Endodermal cell (in vitro differentiated cells): ENCODE measurements around the gene PRR29. TPM values are rescaled to one million over a fixed set of nuclear protein-coding genes. Genes with fewer than 3 reads are reported as not detected.

Experiments
- DNase-seq: peaks from one replicate; pipeline ENCODE4 v3.0.0-alpha.2; 2017
- H3K27ac ChIP-seq: 2 replicates; pipeline ENCODE4 v1.5.1; 2013; ENCODE audit warnings: mild to moderate bottlenecking, low read depth, low read length, moderate library complexity
- H3K27me3 ChIP-seq: 2 replicates; pipeline ENCODE4 v1.6.1; 2013; ENCODE audit warnings: mild to moderate bottlenecking, low read length, moderate library complexity; ENCODE audit not compliant: insufficient read depth, control insufficient read depth, poor library complexity, severe bottlenecking
- H3K36me3 ChIP-seq: 2 replicates; pipeline ENCODE4 v1.7.0; 2013; ENCODE audit warnings: mild to moderate bottlenecking, low read length, moderate library complexity; ENCODE audit not compliant: control insufficient read depth, insufficient read depth
- H3K4me1 ChIP-seq: one replicate; pipeline ENCODE4 v1.7.0; 2013; ENCODE audit warnings: low read length; ENCODE audit not compliant: control insufficient read depth, insufficient read depth
- H3K4me3 ChIP-seq: 2 replicates; pipeline ENCODE4 v1.5.1; 2013; ENCODE audit warnings: mild to moderate bottlenecking, low read length, moderate library complexity
- H3K9ac ChIP-seq: 2 replicates; pipeline ENCODE4 v1.6.1; 2013; ENCODE audit warnings: mild to moderate bottlenecking, low read length, moderate library complexity; ENCODE audit not compliant: poor library complexity, severe bottlenecking; ENCODE audit errors: extremely low read depth
- H3K9me3 ChIP-seq: 2 replicates; pipeline ENCODE4 v1.6.1; 2013; ENCODE audit warnings: mild to moderate bottlenecking, low read length, moderate library complexity; ENCODE audit not compliant: control insufficient read depth
- H3K27ac Mint-ChIP-seq: 2 replicates; pipeline ENCODE4 v1.8.0; 2020; ENCODE audit warnings: mixed read lengths
- H3K27me3 Mint-ChIP-seq: 2 replicates; pipeline ENCODE4 v1.8.0; 2021; ENCODE audit warnings: mild to moderate bottlenecking, mixed read lengths; ENCODE audit not compliant: insufficient read depth
- H3K36me3 Mint-ChIP-seq: 2 replicates; pipeline ENCODE4 v1.8.0; 2020; ENCODE audit warnings: low read depth, mixed read lengths
- H3K4me1 Mint-ChIP-seq: 2 replicates; pipeline ENCODE4 v1.8.0; 2020; ENCODE audit warnings: mixed read lengths
- H3K4me3 Mint-ChIP-seq: 2 replicates; pipeline ENCODE4 v1.8.0; 2020; ENCODE audit warnings: mild to moderate bottlenecking, moderate library complexity, mixed read lengths
- H3K9me3 Mint-ChIP-seq: 2 replicates; pipeline ENCODE4 v1.8.0; 2020; ENCODE audit warnings: mild to moderate bottlenecking, mixed read lengths
- CTCF ChIP-seq: fragments of 200-600 bp; sonication (generic); conservative IDR thresholded peaks from 2 replicates; pipeline ENCODE4 v1.5.0; 2021; ENCODE audit warnings: antibody characterized with exemption, mild to moderate bottlenecking
- WGBS, 2 experiments: methylation state at CpG; one replicate each; pipeline versions ENCODE4 v1.1.5 to v1.1.7; 2013; ENCODE audit warnings: missing lambda C conversion rate in 2 of 2, mixed read lengths in 1 of 2; ENCODE audit not compliant: insufficient coverage in 1 of 2, insufficient read length in 1 of 2; 5-methylcytosine and 5-hydroxymethylcytosine counted together
- total RNA-seq, 2 donors: library from RNA; stranded (reverse); fragmentation: NEBNext Ultra II Directional in 1 of 2; extraction: Animal tissue kit (Norgen Biotek cat#: 25700) in 1 of 2; gene quantifications; 2 replicates in 1 of 2; 3 replicates in 1 of 2; pipeline ENCODE4 v1.2.1, GENCODE V29; 2021

The PRR29 gene
- total RNA-seq, 2 donors from 2014 or later = 3.3 to 6.1 TPM

DNA sequence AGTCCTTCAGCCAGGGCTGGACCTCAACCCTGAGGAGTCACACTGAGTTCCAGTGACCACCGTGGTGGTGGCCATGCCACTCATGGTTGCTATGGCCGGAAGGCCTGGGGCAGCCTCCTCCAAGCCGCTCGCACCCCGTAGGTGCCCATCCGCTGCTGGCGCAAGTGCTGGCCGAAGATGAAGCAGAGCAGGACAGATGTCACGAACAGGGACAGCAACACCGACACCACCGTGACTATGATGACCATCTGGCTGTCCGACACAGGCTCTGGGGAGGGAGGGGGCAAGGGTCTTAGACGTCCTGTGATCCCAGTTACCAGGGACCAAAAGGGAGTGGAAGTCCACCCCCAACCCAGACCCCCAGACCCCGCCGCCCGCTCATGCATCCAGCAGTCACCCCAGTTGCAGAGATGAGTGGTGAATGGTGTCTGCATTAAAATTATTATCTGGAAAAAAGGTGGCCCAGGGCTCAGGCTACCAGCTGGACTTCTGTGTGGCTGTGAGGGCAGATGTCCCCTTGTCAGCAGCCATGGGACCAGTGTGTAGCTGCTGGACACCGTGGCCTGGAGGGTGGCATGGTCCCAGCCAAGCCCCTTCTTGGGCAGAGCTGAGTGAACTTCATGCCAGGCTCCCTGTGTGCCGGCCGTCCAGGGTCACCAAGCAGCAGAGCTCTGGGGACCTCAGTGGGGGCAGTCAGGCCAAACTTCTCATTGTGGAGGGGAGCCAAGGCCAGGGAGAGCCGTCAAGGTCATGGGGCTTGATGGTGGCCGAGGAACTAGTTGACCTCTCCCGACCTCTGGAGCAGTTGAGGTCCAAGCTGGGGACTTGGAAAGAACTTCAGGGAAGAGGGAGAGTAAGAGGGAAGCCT is 4.7 kb downstream of the PRR29 start:
- H3K4me1 Mint-ChIP-seq = no peaks in the 10 kb centered on the region
- H3K27ac Mint-ChIP-seq = no peak overlapping the region
- peaks cover 16% of the 10 kb centered on the region for H3K27me3 Mint-ChIP-seq
- no peak overlapping the region for H3K9ac ChIP-seq
- no peaks in the 10 kb centered on the region for H3K36me3 Mint-ChIP-seq
- no peak overlapping the region for H3K4me3 Mint-ChIP-seq
- H3K9me3 ChIP-seq = no peaks in the 10 kb centered on the region
- TF ChIP-seq CTCF = no peak
- 93 to 97% methylated on average over 9 to 22 of the region's 22 CpGs for WGBS, 2 experiments
- H3K27ac ChIP-seq = no peak overlapping the region
- peaks cover under 1% of the 10 kb centered on the region for H3K27me3 ChIP-seq
- DNase-seq = peak; percentile 43
- no peak overlapping the region for H3K4me3 ChIP-seq
- no peaks in the 10 kb centered on the region for H3K36me3 ChIP-seq
- H3K4me1 ChIP-seq = no peaks in the 10 kb centered on the region
- H3K9me3 Mint-ChIP-seq = no peaks in the 10 kb centered on the region

DNA sequence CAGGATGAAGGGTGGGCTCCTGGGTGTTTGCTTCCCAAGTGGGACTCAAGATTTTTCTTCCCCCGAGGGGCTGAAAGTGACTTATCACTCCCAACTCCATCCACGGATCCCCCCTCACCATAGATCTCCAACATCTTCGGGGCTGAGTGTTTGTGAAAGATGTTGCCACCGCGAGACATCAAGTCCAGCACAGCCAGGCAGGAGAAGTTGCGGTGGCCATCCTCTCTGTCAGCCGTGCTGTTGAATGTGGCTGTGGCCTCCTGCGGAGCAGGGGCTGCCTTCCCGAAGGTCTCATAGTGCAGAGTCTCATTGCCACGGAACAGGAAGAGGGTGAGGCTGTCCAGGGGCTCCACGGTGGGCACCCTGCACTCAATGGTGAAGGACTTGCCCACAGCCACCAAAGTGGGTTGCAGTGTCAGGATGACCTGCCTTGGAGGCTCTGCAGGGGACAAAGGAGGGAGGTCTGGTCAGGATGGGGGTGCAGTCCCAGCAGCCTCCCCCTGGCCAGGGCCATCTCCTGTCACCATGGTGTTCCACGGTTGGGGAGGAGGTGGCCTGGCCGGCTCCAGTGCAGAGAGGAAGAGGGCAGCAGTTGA is 5.5 kb downstream of the PRR29 start:
- TF ChIP-seq CTCF = no peak
- Mint-ChIP-seq H3K4me1 (no peaks in the 10 kb centered on the region), H3K4me3 (no peak overlapping the region), H3K27me3 (peaks cover 14% of the 10 kb centered on the region), H3K36me3 (no peaks in the 10 kb centered on the region), H3K9me3 (no peaks in the 10 kb centered on the region), H3K27ac (no peak overlapping the region)
- no peaks in the 10 kb centered on the region for H3K9me3 ChIP-seq
- H3K4me1 ChIP-seq = no peaks in the 10 kb centered on the region
- no peaks in the 10 kb centered on the region for H3K27me3 ChIP-seq
- 88 to 95% methylated on average over 8 to 13 of the region's 13 CpGs for WGBS, 2 experiments
- no peaks in the 10 kb centered on the region for H3K36me3 ChIP-seq
- no peak overlapping the region for H3K9ac ChIP-seq
- H3K4me3 ChIP-seq = no peak overlapping the region
- peak; percentile 43 for DNase-seq
- no peak overlapping the region for H3K27ac ChIP-seq

DNA sequence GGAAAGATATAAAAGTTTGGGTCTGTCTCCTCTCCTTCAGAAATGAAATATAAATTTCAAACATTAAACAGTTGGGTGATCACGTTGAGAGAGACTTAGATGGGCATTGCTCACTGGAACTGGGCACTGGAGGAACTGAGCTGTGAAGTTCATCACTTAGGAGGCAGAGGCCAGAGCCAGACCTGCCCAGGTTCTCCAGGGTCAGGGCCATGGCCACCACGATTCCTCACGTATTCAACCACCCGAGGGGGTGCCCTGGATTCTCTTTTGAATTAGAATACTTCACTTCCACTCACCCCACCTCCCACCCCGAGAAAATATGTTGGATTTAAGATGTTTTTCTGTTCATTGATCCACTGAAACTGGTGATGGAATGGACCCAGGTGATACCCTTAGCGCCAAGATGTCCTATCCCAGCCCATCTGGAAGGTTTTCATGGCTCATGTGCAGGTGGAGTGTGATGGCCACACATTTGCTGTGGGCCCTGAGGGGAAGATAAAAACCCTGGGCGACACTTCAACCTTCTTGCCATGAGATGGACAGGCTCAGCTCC is 6.1 kb downstream of the PRR29 start:
- Histone ChIP-seq H3K27me3 (no peaks in the 10 kb centered on the region), H3K4me1 (no peaks in the 10 kb centered on the region), H3K27ac (no peak overlapping the region), H3K9me3 (no peaks in the 10 kb centered on the region), H3K36me3 (no peaks in the 10 kb centered on the region), H3K4me3 (no peak overlapping the region), H3K9ac (no peak overlapping the region)
- no peak for TF ChIP-seq CTCF
- Mint-ChIP-seq H3K4me1 (no peaks in the 10 kb centered on the region), H3K9me3 (no peaks in the 10 kb centered on the region), H3K27me3 (peaks cover 7% of the 10 kb centered on the region), H3K36me3 (no peaks in the 10 kb centered on the region), H3K27ac (no peak overlapping the region), H3K4me3 (no peak overlapping the region)
- peak; percentile 29 for DNase-seq
- WGBS, 2 experiments = 91 to 97% methylated on average over 4 to 7 of the region's 7 CpGs
